ENCODE results near the gene HIVEP3. TPM values are rescaled to one million over a fixed set of nuclear protein-coding genes. Genes with fewer than 3 reads are reported as not detected.

HIVEP3 gene
- total RNA-seq, 1 donor from 2014 or later = 3.6 TPM

- peaks cover 3% of the 10 kb centered on the region for H3K27me3 Mint-ChIP-seq (ENCODE audit: low read depth)
- H3K4me1 Mint-ChIP-seq (ENCODE audit: low read depth) = peaks cover 16% of the 10 kb centered on the region
- H3K36me3 Mint-ChIP-seq (ENCODE audit: low read depth) = no peaks in the 10 kb centered on the region
- DNase-seq (ENCODE audit: low spot score) = no peak
- H3K4me3 Mint-ChIP-seq (ENCODE audit: unreplicated experiment) = no peak overlapping the region
- no peak overlapping the region for H3K27ac Mint-ChIP-seq (ENCODE audit: unreplicated experiment)
- no peaks in the 10 kb centered on the region for H3K9me3 Mint-ChIP-seq (ENCODE audit: low read depth)
- no peak for TF ChIP-seq CTCF (IDR thresholded peaks at IDR 0.05)
Measured at GRCh38 chr1:41738006-41738405, 180.7 kb downstream of the HIVEP3 start.

- TF ChIP-seq CTCF (IDR thresholded peaks at IDR 0.05) = no peak
- H3K9me3 Mint-ChIP-seq (ENCODE audit: low read depth) = peaks cover 5% of the 10 kb centered on the region
- no peaks in the 10 kb centered on the region for H3K36me3 Mint-ChIP-seq (ENCODE audit: low read depth)
- H3K4me3 Mint-ChIP-seq (ENCODE audit: unreplicated experiment) = no peak overlapping the region
- no peak for DNase-seq (ENCODE audit: low spot score)
- peaks cover 3% of the 10 kb centered on the region for H3K27me3 Mint-ChIP-seq (ENCODE audit: low read depth)
- no peak overlapping the region for H3K27ac Mint-ChIP-seq (ENCODE audit: unreplicated experiment)
- H3K4me1 Mint-ChIP-seq (ENCODE audit: low read depth) = peaks cover 13% of the 10 kb centered on the region
Measured at GRCh38 chr1:41735631-41736260, 183.0 kb downstream of the HIVEP3 start.

GRCh38 chr1:41735139-41735538 is 183.6 kb downstream of the HIVEP3 start:
- H3K4me3 Mint-ChIP-seq (ENCODE audit: unreplicated experiment) = no peak overlapping the region
- H3K9me3 Mint-ChIP-seq (ENCODE audit: low read depth) = peaks cover 5% of the 10 kb centered on the region
- no peak overlapping the region for H3K27ac Mint-ChIP-seq (ENCODE audit: unreplicated experiment)
- H3K27me3 Mint-ChIP-seq (ENCODE audit: low read depth) = peaks cover 3% of the 10 kb centered on the region
- no peak for TF ChIP-seq CTCF (IDR thresholded peaks at IDR 0.05)
- no peak for DNase-seq (ENCODE audit: low spot score)
- H3K36me3 Mint-ChIP-seq (ENCODE audit: low read depth) = no peaks in the 10 kb centered on the region
- H3K4me1 Mint-ChIP-seq (ENCODE audit: low read depth) = peaks cover 13% of the 10 kb centered on the region

GRCh38 chr1:41734201-41734970 is 184.3 kb downstream of the HIVEP3 start:
- H3K9me3 Mint-ChIP-seq (ENCODE audit: low read depth) = peaks cover 5% of the 10 kb centered on the region

More at GRCh38 chr1:41734201-41734970, 184.3 kb downstream of the HIVEP3 start:
- Mint-ChIP-seq H3K4me1 (ENCODE audit: low read depth) (peaks cover 10% of the 10 kb centered on the region), H3K4me3 (ENCODE audit: unreplicated experiment) (no peak overlapping the region), H3K27me3 (ENCODE audit: low read depth) (peaks cover 7% of the 10 kb centered on the region), H3K27ac (ENCODE audit: unreplicated experiment) (no peak overlapping the region), H3K36me3 (ENCODE audit: low read depth) (no peaks in the 10 kb centered on the region)
- DNase-seq (ENCODE audit: low spot score) = no peak
- no peak for TF ChIP-seq CTCF (IDR thresholded peaks at IDR 0.05)

Data from chondrocyte (in vitro differentiated cells).